Smooth muscle cell (in vitro differentiated cells): ENCODE data around the gene RNF157. TPM values are rescaled to one million over a fixed set of nuclear protein-coding genes. Genes with fewer than 3 reads are reported as not detected.

Experiments
- DNase-seq: peaks from one replicate; lab custom pipeline; 2025; ENCODE audit not compliant: unreplicated experiment; lab: John Stamatoyannopoulos, UW
- H2AFZ ChIP-seq: fragments of 200-600 bp; sonication (generic); 2 replicates; pipeline ENCODE4 v1.6.0; 2016; ENCODE audit warnings: antibody characterized with exemption, low read depth, mild to moderate bottlenecking
- H3F3A ChIP-seq: fragments of 200-600 bp; sonication (generic); 2 replicates; pipeline ENCODE4 v1.6.0; 2017; ENCODE audit warnings: antibody characterized with exemption, low read depth
- H3K27ac ChIP-seq: fragments of 200-600 bp; sonication (generic); 2 replicates; pipeline ENCODE4 v1.5.1; 2016; ENCODE audit warnings: low read depth, mild to moderate bottlenecking
- H3K27me3 ChIP-seq: fragments of 200-600 bp; sonication (generic); 2 replicates; pipeline ENCODE4 v1.6.1; 2016; ENCODE audit warnings: low read depth, mild to moderate bottlenecking
- H3K36me3 ChIP-seq: fragments of 200-600 bp; sonication (generic); 2 replicates; pipeline ENCODE4 v1.5.1; 2016; ENCODE audit warnings: low read depth
- H3K4me1 ChIP-seq: fragments of 200-600 bp; sonication (generic); 2 replicates; pipeline ENCODE4 v1.5.1; 2016; ENCODE audit warnings: low read depth
- H3K4me2 ChIP-seq: fragments of 200-600 bp; sonication (generic); 2 replicates; pipeline ENCODE4 v1.6.0; 2016; ENCODE audit warnings: mild to moderate bottlenecking
- H3K4me3 ChIP-seq: fragments of 200-600 bp; sonication (generic); 2 replicates; pipeline ENCODE4 v1.5.1; 2016; ENCODE audit warnings: mild to moderate bottlenecking
- H3K79me2 ChIP-seq: fragments of 200-600 bp; sonication (generic); 2 replicates; pipeline ENCODE4 v1.6.0; 2016; ENCODE audit warnings: low read depth, mild to moderate bottlenecking
- H3K9ac ChIP-seq: fragments of 200-600 bp; sonication (generic); 2 replicates; pipeline ENCODE4 v1.6.0; 2016; ENCODE audit warnings: low read depth
- H3K9me3 ChIP-seq: fragments of 200-600 bp; sonication (generic); replicated peaks from 2 replicates; pipeline ENCODE4 v1.5.1; 2016; ENCODE audit warnings: low read depth
- H4K20me1 ChIP-seq: fragments of 200-600 bp; sonication (generic); 2 replicates; pipeline ENCODE4 v1.6.0; 2016; ENCODE audit warnings: low read depth
- WGBS: methylation state at CpG from one replicate; pipeline ENCODE4 v1.1.7; 2016; ENCODE audit warnings: low lambda C conversion rate; 5-methylcytosine and 5-hydroxymethylcytosine counted together
- polyA plus RNA-seq: library from polyadenylated mRNA; unstranded; fragments of >200 nt; fragmentation: Nextera tagmentation; extraction: Ambion mirVana; gene quantifications from 2 replicates; pipeline ENCODE4 v1.2.1, GENCODE V29; 2016
- total RNA-seq: library from RNA; depleted of rRNA; stranded (reverse); fragments of >200 nt; gene quantifications from 2 replicates; pipeline ENCODE4 v1.2.3, GENCODE V29; 2014
- TF ChIP-seq, protein P1 (sequence below): fragments of 200-600 bp; sonication (generic); IDR thresholded peaks from 2 replicates; pipeline ENCODE4 v1.5.1; 2017; ENCODE audit warnings: borderline replicate concordance, mild to moderate bottlenecking, antibody characterized with exemption; ENCODE audit not compliant: insufficient read depth, poor library complexity, severe bottlenecking

The RNF157 gene
- total and polyA plus RNA-seq, 2 experiments from 2014 or later = 0.09 to 0.63 TPM

DNA sequence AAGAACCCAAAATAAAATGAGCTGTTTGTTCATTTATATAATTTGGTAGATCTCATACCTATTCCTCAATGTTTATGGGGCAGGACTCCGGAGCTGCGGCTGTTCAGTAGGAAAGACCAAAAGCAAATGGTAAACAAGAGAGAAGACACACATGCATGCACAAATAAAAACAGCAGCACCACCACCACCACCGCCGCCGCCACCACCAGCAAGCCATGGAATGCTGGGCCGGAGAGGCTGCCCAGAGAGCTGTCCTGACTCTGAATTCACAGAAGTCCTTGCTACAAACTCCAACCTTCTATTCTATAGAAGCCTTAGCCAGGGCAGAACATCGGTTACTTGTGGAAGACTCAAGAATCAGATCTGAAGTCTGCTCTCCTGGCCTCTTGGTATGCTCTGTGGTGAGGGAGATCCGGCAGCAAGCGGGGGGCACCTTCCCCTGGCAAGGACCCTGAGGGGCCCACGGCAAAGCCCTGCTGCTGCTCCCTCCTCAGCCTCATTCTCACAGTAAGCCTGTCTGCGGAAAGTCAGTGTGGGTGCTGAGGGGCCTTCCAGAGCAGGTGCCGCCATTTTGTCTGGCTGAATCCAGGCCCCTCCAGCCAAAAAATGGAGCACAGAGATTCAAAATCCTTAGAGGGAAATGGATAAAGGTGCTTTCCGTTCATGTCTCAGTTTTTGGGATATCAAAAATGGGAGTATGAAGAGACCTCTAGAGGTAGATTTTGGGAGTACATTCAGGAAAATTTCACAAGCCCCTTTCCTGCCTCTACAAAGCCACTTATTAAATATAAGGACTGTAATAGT, 92.9 kb downstream of the RNF157 start:
- TF ChIP-seq, protein P1, sequence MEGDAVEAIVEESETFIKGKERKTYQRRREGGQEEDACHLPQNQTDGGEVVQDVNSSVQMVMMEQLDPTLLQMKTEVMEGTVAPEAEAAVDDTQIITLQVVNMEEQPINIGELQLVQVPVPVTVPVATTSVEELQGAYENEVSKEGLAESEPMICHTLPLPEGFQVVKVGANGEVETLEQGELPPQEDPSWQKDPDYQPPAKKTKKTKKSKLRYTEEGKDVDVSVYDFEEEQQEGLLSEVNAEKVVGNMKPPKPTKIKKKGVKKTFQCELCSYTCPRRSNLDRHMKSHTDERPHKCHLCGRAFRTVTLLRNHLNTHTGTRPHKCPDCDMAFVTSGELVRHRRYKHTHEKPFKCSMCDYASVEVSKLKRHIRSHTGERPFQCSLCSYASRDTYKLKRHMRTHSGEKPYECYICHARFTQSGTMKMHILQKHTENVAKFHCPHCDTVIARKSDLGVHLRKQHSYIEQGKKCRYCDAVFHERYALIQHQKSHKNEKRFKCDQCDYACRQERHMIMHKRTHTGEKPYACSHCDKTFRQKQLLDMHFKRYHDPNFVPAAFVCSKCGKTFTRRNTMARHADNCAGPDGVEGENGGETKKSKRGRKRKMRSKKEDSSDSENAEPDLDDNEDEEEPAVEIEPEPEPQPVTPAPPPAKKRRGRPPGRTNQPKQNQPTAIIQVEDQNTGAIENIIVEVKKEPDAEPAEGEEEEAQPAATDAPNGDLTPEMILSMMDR = peak; percentile 36
- no peak overlapping the region for H3K9ac ChIP-seq
- H3K79me2 ChIP-seq = no peaks in the 10 kb centered on the region
- no peak overlapping the region for H3K27ac ChIP-seq
- H3K27me3 ChIP-seq = peaks cover 21% of the 10 kb centered on the region
- no peaks in the 10 kb centered on the region for H3K9me3 ChIP-seq
- no peak overlapping the region for H3K4me3 ChIP-seq
- no peak overlapping the region for H2AFZ ChIP-seq
- H3F3A ChIP-seq = no peaks in the 10 kb centered on the region
- H3K4me1 ChIP-seq = peaks cover 2% of the 10 kb centered on the region
- no peaks in the 10 kb centered on the region for H4K20me1 ChIP-seq
- H3K36me3 ChIP-seq = no peaks in the 10 kb centered on the region
- H3K4me2 ChIP-seq = no peak overlapping the region
- WGBS = 86% methylated on average over 13 of the region's 13 CpGs
- no peak for DNase-seq

DNA sequence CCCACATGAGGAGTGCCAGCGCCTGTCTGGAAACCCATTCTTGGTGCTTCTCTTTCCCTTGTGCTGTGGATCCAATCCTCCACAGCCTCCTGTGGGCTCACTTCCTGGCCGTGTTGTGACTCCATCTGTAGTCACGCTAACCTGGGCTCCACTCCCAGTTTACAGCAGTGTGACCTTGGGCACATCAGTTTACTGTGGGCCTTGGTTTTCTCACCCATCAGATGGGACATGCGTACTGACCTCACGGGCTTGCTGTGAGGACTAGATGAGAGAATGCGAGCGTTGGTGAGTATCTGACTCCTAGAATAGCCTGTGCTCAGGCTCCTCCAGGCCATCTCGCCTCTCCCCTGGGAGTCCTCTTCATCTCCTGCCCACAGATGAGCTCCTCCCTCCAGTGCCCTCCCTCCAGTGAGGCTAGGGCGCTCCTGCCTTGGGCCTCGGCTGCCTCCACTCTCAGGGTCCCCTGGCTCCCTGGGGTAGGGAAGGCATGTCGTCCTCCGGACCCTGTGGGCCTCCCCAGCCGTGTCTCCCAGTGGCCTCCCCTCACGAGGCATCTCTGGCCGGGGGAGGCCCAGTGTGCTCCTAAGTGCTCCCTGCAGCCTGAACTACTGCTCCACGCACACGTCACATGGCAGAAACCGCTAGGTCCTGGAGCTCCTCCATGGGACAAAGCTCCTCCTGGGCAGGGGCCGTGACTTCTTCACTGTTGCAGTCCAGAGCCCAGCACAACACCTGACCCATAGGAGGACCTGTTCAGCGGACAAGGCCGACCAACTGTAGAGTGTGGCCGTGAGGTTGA, 94.0 kb downstream of the RNF157 start:
- no peak for DNase-seq
- H3K9me3 ChIP-seq = no peaks in the 10 kb centered on the region
- no peak overlapping the region for H3K4me2 ChIP-seq
- H2AFZ ChIP-seq = no peak overlapping the region
- TF ChIP-seq, protein P1 = no peak
- H3K9ac ChIP-seq = no peak overlapping the region
- H3K27ac ChIP-seq = no peak overlapping the region
- H4K20me1 ChIP-seq = no peaks in the 10 kb centered on the region
- no peaks in the 10 kb centered on the region for H3K36me3 ChIP-seq
- H3K27me3 ChIP-seq = peaks cover 28% of the 10 kb centered on the region
- peaks cover 13% of the 10 kb centered on the region for H3K4me1 ChIP-seq
- H3K4me3 ChIP-seq = no peak overlapping the region
- WGBS = 95% methylated on average over 22 of the region's 22 CpGs
- no peaks in the 10 kb centered on the region for H3K79me2 ChIP-seq
- H3F3A ChIP-seq = no peaks in the 10 kb centered on the region

DNA sequence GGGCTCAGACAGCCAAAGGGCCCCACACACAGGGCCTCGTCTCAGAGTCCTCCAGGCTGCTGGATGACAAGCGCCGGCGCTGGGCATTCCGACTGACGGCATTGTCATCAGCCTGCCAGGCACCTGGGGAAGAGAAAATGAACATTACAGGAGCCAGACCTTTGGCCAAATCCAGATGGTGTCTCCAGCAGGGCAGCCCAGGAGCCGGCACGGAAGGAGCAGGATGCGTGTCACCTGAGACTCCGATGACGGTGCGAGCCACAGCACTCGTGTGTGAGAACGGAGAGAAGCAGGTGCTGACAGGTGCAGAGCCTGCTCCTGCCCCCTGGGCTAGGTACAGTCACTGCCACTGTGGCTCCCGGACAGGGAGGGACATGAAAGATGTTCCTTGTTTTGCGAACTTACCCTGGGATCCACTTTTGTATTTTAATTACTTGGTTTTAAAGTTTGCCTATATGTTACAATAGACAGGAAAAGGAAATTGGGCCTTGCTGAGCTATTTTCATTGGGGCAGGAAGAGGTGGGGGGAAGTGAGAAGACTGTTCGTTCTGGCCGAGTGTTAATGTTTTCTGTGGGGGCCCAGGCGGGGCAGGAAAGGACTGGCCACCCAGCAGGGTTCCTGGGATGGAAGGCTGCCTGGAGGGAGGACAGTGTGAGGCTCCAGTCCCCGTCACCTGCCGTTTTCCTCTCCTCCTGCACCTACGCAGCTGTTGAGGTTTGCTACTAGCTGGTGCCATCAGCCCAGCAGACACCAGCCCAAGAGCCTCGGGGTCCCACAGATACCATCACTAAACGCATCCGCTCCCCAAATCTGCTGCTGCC, 94.9 kb downstream of the RNF157 start:
- Histone ChIP-seq H2AFZ (no peak overlapping the region), H3K4me2 (no peak overlapping the region), H3K4me3 (no peak overlapping the region), H3K9ac (no peak overlapping the region), H3F3A (no peaks in the 10 kb centered on the region), H3K79me2 (no peaks in the 10 kb centered on the region), H3K9me3 (no peaks in the 10 kb centered on the region), H3K27me3 (peaks cover 34% of the 10 kb centered on the region), H3K36me3 (no peaks in the 10 kb centered on the region), H4K20me1 (no peaks in the 10 kb centered on the region), H3K4me1 (peaks cover 13% of the 10 kb centered on the region), H3K27ac (no peak overlapping the region)
- 74% methylated on average over 25 of the region's 25 CpGs for WGBS
- TF ChIP-seq, protein P1 = no peak
- no peak for DNase-seq
